ENCODE measurements around the gene KRTAP10-11. TPM values are rescaled to one million over a fixed set of nuclear protein-coding genes. Genes with fewer than 3 reads are reported as not detected.

The KRTAP10-11 gene
- total and polyA plus RNA-seq, 2 of the 8 experiments (the other 6 are each of a cell fraction or from before 2014, with no cell fraction given), result not detected

Small RNAs within 50 kb of the gene (small RNA-seq; reads per million reads assigned to genes)
- not detected for gene KRTAP12-6P (ENCODE audit: insufficient read depth)

Other genes starting within 250 kb of the KRTAP10-11 start
- gene LRRC3, start 190.9 kb upstream of the KRTAP10-11 start, total RNA-seq (2021; fragmentation: NEBNext Ultra II Directional; extraction: Animal tissue kit (Norgen Biotek cat#: 25700)), result 5.4 and 5.9 TPM in 2 replicates
- 3.1 and 4.7 TPM in 2 replicates for gene LRRC3, start 190.9 kb upstream of the KRTAP10-11 start, polyA plus RNA-seq (2011; rRNA removed)
- gene KRTAP10-1, start 106.2 kb upstream of the KRTAP10-11 start, total RNA-seq (2021; fragmentation: NEBNext Ultra II Directional; extraction: Animal tissue kit (Norgen Biotek cat#: 25700)), result not detected in 2 replicates
- gene KRTAP10-1, start 106.2 kb upstream of the KRTAP10-11 start, polyA plus RNA-seq (2011; rRNA removed), result 0.08 TPM in 1 of 2 replicates, not detected in the other
- not detected in 2 replicates for gene KRTAP10-2, start 94.9 kb upstream of the KRTAP10-11 start, total RNA-seq (2021; fragmentation: NEBNext Ultra II Directional; extraction: Animal tissue kit (Norgen Biotek cat#: 25700))
- 0.06 and 0.11 TPM in 2 replicates for gene KRTAP10-2, start 94.9 kb upstream of the KRTAP10-11 start, polyA plus RNA-seq (2011; rRNA removed)
- gene KRTAP10-3, start 87.6 kb upstream of the KRTAP10-11 start, total RNA-seq (2021; fragmentation: NEBNext Ultra II Directional; extraction: Animal tissue kit (Norgen Biotek cat#: 25700)), result not detected in 2 replicates
- 0.16 TPM in 1 of 2 replicates, not detected in the other for gene KRTAP10-3, start 87.6 kb upstream of the KRTAP10-11 start, polyA plus RNA-seq (2011; rRNA removed)
- gene KRTAP10-4, start 72.7 kb upstream of the KRTAP10-11 start, total RNA-seq (2021; fragmentation: NEBNext Ultra II Directional; extraction: Animal tissue kit (Norgen Biotek cat#: 25700)), result not detected in 2 replicates
- gene KRTAP10-4, start 72.7 kb upstream of the KRTAP10-11 start, polyA plus RNA-seq (2011; rRNA removed), result not detected in 2 replicates
- gene KRTAP10-5, start 65.8 kb upstream of the KRTAP10-11 start, total RNA-seq (2021; fragmentation: NEBNext Ultra II Directional; extraction: Animal tissue kit (Norgen Biotek cat#: 25700)), result not detected in 2 replicates
- 0.08 and 0.09 TPM in 2 replicates for gene KRTAP10-5, start 65.8 kb upstream of the KRTAP10-11 start, polyA plus RNA-seq (2011; rRNA removed)
- gene KRTAP10-6, start 53.9 kb upstream of the KRTAP10-11 start, total RNA-seq (2021; fragmentation: NEBNext Ultra II Directional; extraction: Animal tissue kit (Norgen Biotek cat#: 25700)), result not detected in 2 replicates
- 0.12 and 0.33 TPM in 2 replicates for gene KRTAP10-6, start 53.9 kb upstream of the KRTAP10-11 start, polyA plus RNA-seq (2011; rRNA removed)
- not detected in 2 replicates for gene KRTAP10-7, start 45.8 kb upstream of the KRTAP10-11 start, total RNA-seq (2021; fragmentation: NEBNext Ultra II Directional; extraction: Animal tissue kit (Norgen Biotek cat#: 25700))
- gene KRTAP10-7, start 45.8 kb upstream of the KRTAP10-11 start, polyA plus RNA-seq (2011; rRNA removed), result not detected in 2 replicates
- not detected in 2 replicates for gene KRTAP10-8, start 34.3 kb upstream of the KRTAP10-11 start, total RNA-seq (2021; fragmentation: NEBNext Ultra II Directional; extraction: Animal tissue kit (Norgen Biotek cat#: 25700))
- not detected in 2 replicates for gene KRTAP10-8, start 34.3 kb upstream of the KRTAP10-11 start, polyA plus RNA-seq (2011; rRNA removed)
- not detected in 2 replicates for gene KRTAP10-9, start 19.3 kb upstream of the KRTAP10-11 start, total RNA-seq (2021; fragmentation: NEBNext Ultra II Directional; extraction: Animal tissue kit (Norgen Biotek cat#: 25700))
- not detected in 2 replicates for gene KRTAP10-9, start 19.3 kb upstream of the KRTAP10-11 start, polyA plus RNA-seq (2011; rRNA removed)
- gene KRTAP10-10, start 9.1 kb upstream of the KRTAP10-11 start, total RNA-seq (2021; fragmentation: NEBNext Ultra II Directional; extraction: Animal tissue kit (Norgen Biotek cat#: 25700)), result not detected in 2 replicates
- not detected in 2 replicates for gene KRTAP10-10, start 9.1 kb upstream of the KRTAP10-11 start, polyA plus RNA-seq (2011; rRNA removed)
- not detected in 2 replicates for gene KRTAP12-4, start 8.2 kb downstream of the KRTAP10-11 start, total RNA-seq (2021; fragmentation: NEBNext Ultra II Directional; extraction: Animal tissue kit (Norgen Biotek cat#: 25700))
- gene KRTAP12-4, start 8.2 kb downstream of the KRTAP10-11 start, polyA plus RNA-seq (2011; rRNA removed), result 0.75 TPM in 1 of 2 replicates, not detected in the other
- gene KRTAP12-3, start 11.5 kb downstream of the KRTAP10-11 start, total RNA-seq (2021; fragmentation: NEBNext Ultra II Directional; extraction: Animal tissue kit (Norgen Biotek cat#: 25700)), result not detected in 2 replicates
- not detected in 2 replicates for gene KRTAP12-3, start 11.5 kb downstream of the KRTAP10-11 start, polyA plus RNA-seq (2011; rRNA removed)
- not detected in 2 replicates for gene KRTAP12-2, start 20.5 kb downstream of the KRTAP10-11 start, total RNA-seq (2021; fragmentation: NEBNext Ultra II Directional; extraction: Animal tissue kit (Norgen Biotek cat#: 25700))
- 0.46 and 0.50 TPM in 2 replicates for gene KRTAP12-2, start 20.5 kb downstream of the KRTAP10-11 start, polyA plus RNA-seq (2011; rRNA removed)
- gene KRTAP12-1, start 35.7 kb downstream of the KRTAP10-11 start, total RNA-seq (2021; fragmentation: NEBNext Ultra II Directional; extraction: Animal tissue kit (Norgen Biotek cat#: 25700)), result 0.73 TPM in 1 of 2 replicates, not detected in the other
- 0.17 and 0.50 TPM in 2 replicates for gene KRTAP12-1, start 35.7 kb downstream of the KRTAP10-11 start, polyA plus RNA-seq (2011; rRNA removed)
- not detected in 2 replicates for gene KRTAP10-12, start 50.8 kb downstream of the KRTAP10-11 start, total RNA-seq (2021; fragmentation: NEBNext Ultra II Directional; extraction: Animal tissue kit (Norgen Biotek cat#: 25700))
- not detected in 2 replicates for gene KRTAP10-12, start 50.8 kb downstream of the KRTAP10-11 start, polyA plus RNA-seq (2011; rRNA removed)
- 0.58 and 1.1 TPM in 2 replicates for gene TSPEAR, start 65.2 kb downstream of the KRTAP10-11 start, total RNA-seq (2021; fragmentation: NEBNext Ultra II Directional; extraction: Animal tissue kit (Norgen Biotek cat#: 25700))
- 0.89 and 1.5 TPM in 2 replicates for gene TSPEAR, start 65.2 kb downstream of the KRTAP10-11 start, polyA plus RNA-seq (2011; rRNA removed)
- 93.0 and 101 TPM in 2 replicates for gene UBE2G2, start 155.4 kb downstream of the KRTAP10-11 start, total RNA-seq (2021; fragmentation: NEBNext Ultra II Directional; extraction: Animal tissue kit (Norgen Biotek cat#: 25700))
- 96.3 and 145 TPM in 2 replicates for gene UBE2G2, start 155.4 kb downstream of the KRTAP10-11 start, polyA plus RNA-seq (2011; rRNA removed)
- 95.0 and 96.8 TPM in 2 replicates for gene SUMO3, start 171.6 kb downstream of the KRTAP10-11 start, total RNA-seq (2021; fragmentation: NEBNext Ultra II Directional; extraction: Animal tissue kit (Norgen Biotek cat#: 25700))
- gene SUMO3, start 171.6 kb downstream of the KRTAP10-11 start, polyA plus RNA-seq (2011; rRNA removed), result 97.8 and 101 TPM in 2 replicates
- 124 and 130 TPM in 2 replicates for gene PTTG1IP, start 227.3 kb downstream of the KRTAP10-11 start, total RNA-seq (2021; fragmentation: NEBNext Ultra II Directional; extraction: Animal tissue kit (Norgen Biotek cat#: 25700))
- 88.9 and 90.8 TPM in 2 replicates for gene PTTG1IP, start 227.3 kb downstream of the KRTAP10-11 start, polyA plus RNA-seq (2011; rRNA removed)